Neuronal stem cell (in vitro differentiated cells): Measurements from ENCODE around the gene OR2J3.

ENCODE experiments used
- DNase-seq: peaks from one replicate; pipeline ENCODE4 v3.0.0-alpha.2; 2013; ENCODE audit warnings: low spot score
- H2AFZ ChIP-seq: one replicate; pipeline ENCODE4 v1.6.1; 2013; ENCODE audit warnings: mild to moderate bottlenecking, low read length, inconsistent platforms
- H2AK5ac ChIP-seq: 2 replicates; pipeline ENCODE4 v1.6.1; 2013; ENCODE audit warnings: low read depth, mild to moderate bottlenecking, inconsistent platforms, low read length, moderate library complexity, mixed read lengths
- H2BK120ac ChIP-seq: 2 replicates; pipeline ENCODE4 v1.6.1; 2013; ENCODE audit warnings: low read depth, mild to moderate bottlenecking, inconsistent platforms, low read length, moderate library complexity, mixed read lengths
- H2BK12ac ChIP-seq: one replicate; pipeline ENCODE4 v1.6.1; 2013; ENCODE audit warnings: low read length, inconsistent platforms
- H2BK15ac ChIP-seq: 2 replicates; pipeline ENCODE4 v1.6.1; 2013; ENCODE audit warnings: mild to moderate bottlenecking, low read length, inconsistent platforms, mixed read lengths
- H2BK5ac ChIP-seq: one replicate; pipeline ENCODE4 v1.6.1; 2013; ENCODE audit warnings: inconsistent platforms, mild to moderate bottlenecking, low read length, moderate library complexity
- H3K14ac ChIP-seq: one replicate; pipeline ENCODE4 v1.6.1; 2013; ENCODE audit warnings: low read length, inconsistent platforms
- H3K18ac ChIP-seq: 2 replicates; pipeline ENCODE4 v1.6.1; 2013; ENCODE audit warnings: low read length, inconsistent platforms
- H3K23ac ChIP-seq: 2 replicates; pipeline ENCODE4 v1.6.1; 2013; ENCODE audit warnings: low read depth, mild to moderate bottlenecking, mixed read lengths, low read length, inconsistent platforms; ENCODE audit not compliant: poor library complexity
- H3K27ac ChIP-seq: replicated peaks from 3 replicates; pipeline ENCODE4 v1.5.1; 2013; ENCODE audit warnings: low read length, inconsistent platforms
- H3K27me3 ChIP-seq, 3 experiments: 2 replicates each; pipeline ENCODE4 v1.6.1; 2013; ENCODE audit warnings: low read length in 3 of 3, mild to moderate bottlenecking in 2 of 3, inconsistent platforms in 1 of 3, low read depth in 1 of 3, mixed read lengths in 1 of 3, moderate library complexity in 1 of 3; ENCODE audit not compliant: control insufficient read depth in 3 of 3, insufficient read depth in 3 of 3
- H3K36me3 ChIP-seq, 2 donors: replicated peaks in 1 of 2; 2 replicates each; pipeline ENCODE4 v1.6.1; 2013; ENCODE audit warnings: low read length in 2 of 2; ENCODE audit not compliant: control insufficient read depth in 2 of 2, insufficient read depth in 2 of 2
- H3K4ac ChIP-seq: 2 replicates; pipeline ENCODE4 v1.6.1; 2013; ENCODE audit warnings: inconsistent platforms, mild to moderate bottlenecking, low read length, moderate library complexity
- H3K4me1 ChIP-seq, 2 donors: 1 replicate in 1 of 2; 2 replicates in 1 of 2; pipeline ENCODE4 v1.6.1; 2013; ENCODE audit warnings: low read length in 2 of 2, low read depth in 1 of 2; ENCODE audit not compliant: control insufficient read depth in 2 of 2, insufficient read depth in 1 of 2
- H3K4me2 ChIP-seq: one replicate; pipeline ENCODE4 v1.6.1; 2013; ENCODE audit warnings: mild to moderate bottlenecking, low read length, inconsistent platforms; ENCODE audit not compliant: insufficient read depth, poor library complexity, severe bottlenecking
- H3K4me3 ChIP-seq, 2 donors: 2 replicates each; pipeline ENCODE4 v1.5.1; 2013; ENCODE audit warnings: low read length in 2 of 2, mild to moderate bottlenecking in 2 of 2, inconsistent platforms in 1 of 2, moderate library complexity in 1 of 2
- H3K79me1 ChIP-seq: one replicate; pipeline ENCODE4 v1.6.1; 2013; ENCODE audit warnings: low read depth, mild to moderate bottlenecking, inconsistent platforms, low read length, moderate library complexity
- H3K9ac ChIP-seq: one replicate; pipeline ENCODE4 v1.6.1; 2013; ENCODE audit warnings: mild to moderate bottlenecking, low read depth, low read length, inconsistent platforms; ENCODE audit not compliant: poor library complexity
- H3K9me3 ChIP-seq, 2 donors: replicated peaks in 1 of 2; 2 replicates each; pipeline versions ENCODE3 to v1.6.1; 2013; ENCODE audit warnings: low read length in 2 of 2, mild to moderate bottlenecking in 2 of 2, inconsistent platforms in 1 of 2, low read depth in 1 of 2, mixed read lengths in 1 of 2, moderate library complexity in 1 of 2; ENCODE audit not compliant: control insufficient read depth in 2 of 2, insufficient read depth in 1 of 2
- H4K8ac ChIP-seq: one replicate; pipeline ENCODE4 v1.6.1; 2013; ENCODE audit warnings: low read depth, mild to moderate bottlenecking, inconsistent platforms, low read length, moderate library complexity
- H4K91ac ChIP-seq: one replicate; pipeline ENCODE4 v1.6.1; 2013; ENCODE audit warnings: low read length, low read depth, mild to moderate bottlenecking, inconsistent platforms; ENCODE audit not compliant: poor library complexity
- WGBS, 2 donors: extraction: QIAGEN DNeasy Blood & Tissue Kit; methylation state at CpG; one replicate each; pipeline ENCODE4 v1.1.7; 2013; ENCODE audit warnings: missing lambda C conversion rate in 2 of 2, mixed read lengths in 1 of 2; ENCODE audit not compliant: insufficient read length in 2 of 2, insufficient replicate concordance in 1 of 2; ENCODE audit errors: extremely low coverage in 2 of 2; 5-methylcytosine and 5-hydroxymethylcytosine counted together

Gene OR2J3

DNA sequence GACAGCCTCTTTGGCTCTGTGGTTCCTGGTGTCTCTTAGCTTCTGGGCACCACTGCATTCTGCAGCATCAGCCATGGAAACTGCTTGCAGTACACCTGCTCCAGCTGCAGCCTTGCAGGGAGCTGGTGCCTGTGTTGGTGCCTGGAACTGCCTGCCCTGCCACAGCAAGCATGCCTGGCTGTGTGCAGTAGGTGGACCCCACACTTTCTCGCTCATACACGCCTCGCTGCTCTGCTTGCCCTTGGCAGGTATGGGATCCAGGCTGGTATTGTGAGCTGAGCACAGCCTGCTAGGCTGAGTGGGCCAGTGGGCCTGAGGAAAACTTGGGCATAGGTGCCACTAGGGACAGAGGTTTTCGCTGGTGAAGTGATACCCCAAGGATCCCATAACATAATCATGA, 22.8 kb downstream of the OR2J3 start:
- H2BK5ac ChIP-seq = no peak overlapping the region
- H3K9me3 ChIP-seq = no peaks in the 10 kb centered on the region
- no peaks in the 10 kb centered on the region for H3K36me3 ChIP-seq
- no peak overlapping the region for H2BK120ac ChIP-seq
- no peak overlapping the region for H3K23ac ChIP-seq
- no peak overlapping the region for H3K9ac ChIP-seq
- H3K27me3 ChIP-seq = peaks cover 0 to 11% (median 0%) of the 10 kb centered on the region in 3 experiments
- H3K14ac ChIP-seq = no peak overlapping the region
- no peak overlapping the region for H3K4me3 ChIP-seq
- no peak overlapping the region for H3K4ac ChIP-seq
- H4K91ac ChIP-seq = no peak overlapping the region
- H2BK15ac ChIP-seq = no peak overlapping the region
- H3K27ac ChIP-seq = no peak overlapping the region
- H3K4me2 ChIP-seq = no peak overlapping the region
- H2AK5ac ChIP-seq = no peak overlapping the region
- WGBS, 2 donors = no CpG with 5 or more reads among the region's 4 CpGs
- H2AFZ ChIP-seq = no peak overlapping the region
- no peak for DNase-seq
- H3K79me1 ChIP-seq = no peaks in the 10 kb centered on the region
- H3K18ac ChIP-seq = no peak overlapping the region
- no peak overlapping the region for H2BK12ac ChIP-seq
- H3K4me1 ChIP-seq = no peaks in the 10 kb centered on the region
- H4K8ac ChIP-seq = no peak overlapping the region

DNA sequence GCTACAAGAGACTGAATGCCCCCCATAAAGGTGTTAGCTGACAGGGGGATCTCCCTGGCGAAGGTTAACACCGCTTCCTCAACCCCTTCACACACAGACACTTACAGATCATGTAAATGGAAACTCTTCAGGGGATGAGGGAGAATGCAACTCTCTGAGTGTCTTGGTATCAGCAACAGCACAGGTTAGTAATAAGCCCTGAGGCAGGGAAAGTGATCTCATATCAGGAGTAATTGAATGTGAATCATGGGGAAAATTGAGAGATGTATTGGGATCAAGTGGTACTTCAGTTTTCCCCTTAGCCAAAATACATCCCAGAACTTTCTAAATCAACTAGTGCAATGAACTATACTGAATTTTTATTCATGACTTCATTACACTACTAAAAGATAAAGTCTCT, 23.8 kb downstream of the OR2J3 start:
- Histone ChIP-seq H3K9me3 (no peaks in the 10 kb centered on the region), H3K36me3 (no peaks in the 10 kb centered on the region), H3K27me3 (peaks cover 0 to 11% (median 0%) of the 10 kb centered on the region in 3 experiments), H2BK12ac (no peak overlapping the region), H3K14ac (no peak overlapping the region), H4K8ac (no peak overlapping the region), H3K4me3 (no peak overlapping the region), H2BK5ac (no peak overlapping the region), H2BK120ac (no peak overlapping the region), H3K18ac (no peak overlapping the region), H3K23ac (no peak overlapping the region), H3K4ac (no peak overlapping the region), H2BK15ac (no peak overlapping the region), H3K79me1 (no peaks in the 10 kb centered on the region), H2AK5ac (no peak overlapping the region), H3K9ac (no peak overlapping the region), H3K4me1 (no peaks in the 10 kb centered on the region), H2AFZ (no peak overlapping the region), H3K27ac (no peak overlapping the region), H4K91ac (no peak overlapping the region), H3K4me2 (no peak overlapping the region)
- DNase-seq = no peak
- WGBS, 2 donors = no CpG with 5 or more reads among the region's 2 CpGs

GRCh38 chr6:29137724-29138123, 29.9 kb downstream of the OR2J3 start:
- H3K4ac ChIP-seq = no peak overlapping the region
- H2BK15ac ChIP-seq = no peak overlapping the region
- no peaks in the 10 kb centered on the region for H3K9me3 ChIP-seq
- H3K14ac ChIP-seq = no peak overlapping the region
- no peak overlapping the region for H3K4me2 ChIP-seq
- H3K4me1 ChIP-seq = no peaks in the 10 kb centered on the region
- H2BK120ac ChIP-seq = no peak overlapping the region
- no peaks in the 10 kb centered on the region for H3K79me1 ChIP-seq
- no peak overlapping the region for H2AFZ ChIP-seq
- H3K23ac ChIP-seq = no peak overlapping the region
- no peak overlapping the region for H2BK12ac ChIP-seq
- no peak overlapping the region for H3K18ac ChIP-seq
- no peak overlapping the region for H4K91ac ChIP-seq
- WGBS, 2 donors = no CpG with 5 or more reads among the region's 4 CpGs
- no peak overlapping the region for H4K8ac ChIP-seq
- DNase-seq = no peak
- H3K27me3 ChIP-seq = no peaks in the 10 kb centered on the region
- no peak overlapping the region for H3K27ac ChIP-seq
- no peaks in the 10 kb centered on the region for H3K36me3 ChIP-seq
- no peak overlapping the region for H3K4me3 ChIP-seq
- H2AK5ac ChIP-seq = no peak overlapping the region
- no peak overlapping the region for H2BK5ac ChIP-seq
- no peak overlapping the region for H3K9ac ChIP-seq

GRCh38 chr6:29141606-29142005, 33.7 kb downstream of the OR2J3 start:
- Histone ChIP-seq H2BK120ac (no peak overlapping the region), H2BK5ac (no peak overlapping the region), H3K4ac (no peak overlapping the region), H3K36me3 (no peaks in the 10 kb centered on the region), H2AK5ac (no peak overlapping the region), H2BK12ac (no peak overlapping the region), H3K27ac (no peak overlapping the region), H3K18ac (no peak overlapping the region), H3K4me3 (no peak overlapping the region), H3K27me3 (no peaks in the 10 kb centered on the region), H3K14ac (no peak overlapping the region), H3K4me1 (no peaks in the 10 kb centered on the region), H3K9me3 (peaks cover 0 to 1% of the 10 kb centered on the region in 2 donors), H2BK15ac (no peak overlapping the region), H4K8ac (no peak overlapping the region), H4K91ac (no peak overlapping the region), H3K23ac (no peak overlapping the region), H3K79me1 (no peaks in the 10 kb centered on the region), H3K9ac (no peak overlapping the region), H3K4me2 (no peak overlapping the region), H2AFZ (no peak overlapping the region)
- no CpG with 5 or more reads among the region's 1 CpG for WGBS, 2 donors
- DNase-seq = no peak
